Activated CD4-positive, alpha-beta T cell treated with anti-CD3 and anti-CD28 coated beads for 36 hours (primary cell): Measurements from ENCODE around the gene PPP1R12C. TPM values are rescaled to one million over a fixed set of nuclear protein-coding genes. Genes with fewer than 3 reads are reported as not detected.
"Not testable (repeated sequence)": the region's sequence is repeated elsewhere in the genome, so short reads cannot be mapped to it uniquely, and the experiment has no call there.

ENCODE experiments used
- ATAC-seq: fragments of 200-7000 bp; cut with Tn5 transposase; one replicate; pipeline ENCODE4 v1.10.0; 2021; ENCODE audit warnings: mild to moderate bottlenecking, moderate library complexity
- CTCF ChIA-PET: fragments of 350-600 bp; sonication (Branson Sonifier 250); formaldehyde crosslinking; loops from one replicate; lab custom pipeline; 2021; ENCODE audit warnings: antibody characterized with exemption; lab: Charles Lee
- POLR2A ChIA-PET: fragments of 350-600 bp; sonication (Branson Sonifier 250); formaldehyde crosslinking; loops from one replicate; lab custom pipeline; 2021; ENCODE audit warnings: antibody characterized with exemption, inconsistent platforms; lab: Charles Lee
- DNase-seq: peaks from one replicate; pipeline ENCODE4 v3.0.0-alpha.2; 2020
- H3K27ac Mint-ChIP-seq: one replicate; pipeline ENCODE4 v1.8.0; 2021; ENCODE audit warnings: mixed read lengths
- H3K27me3 Mint-ChIP-seq: one replicate; pipeline ENCODE4 v1.8.0; 2021; ENCODE audit warnings: mixed read lengths
- H3K36me3 Mint-ChIP-seq: one replicate; pipeline ENCODE4 v1.8.0; 2021; ENCODE audit warnings: low read depth, mixed read lengths
- H3K4me1 Mint-ChIP-seq: one replicate; pipeline ENCODE4 v1.8.0; 2021; ENCODE audit warnings: mixed read lengths
- H3K4me3 Mint-ChIP-seq: one replicate; pipeline ENCODE4 v1.8.0; 2021; ENCODE audit warnings: mild to moderate bottlenecking, moderate library complexity, mixed read lengths
- H3K9me3 Mint-ChIP-seq: one replicate; pipeline ENCODE4 v1.8.0; 2021; ENCODE audit warnings: low read depth, mixed read lengths
- intact Hi-C, 2 experiments: fragments of 100-400 bp; cut with DNase I in 1 of 2; cut with micrococcal nuclease in 1 of 2; formaldehyde crosslinking; loops; one replicate each; pipeline versions ENCODE4 v1.14.2 to v1.15.1; 2022 to 2024; cut with DNase I, micrococcal nuclease
- total RNA-seq, 2 experiments: library from RNA; stranded (reverse); gene quantifications; one replicate each; pipeline ENCODE4 v1.2.3, GENCODE V29; 2021

Gene PPP1R12C
- total RNA-seq, 2 experiments from 2014 or later = 66.1 to 69.8 TPM

DNA sequence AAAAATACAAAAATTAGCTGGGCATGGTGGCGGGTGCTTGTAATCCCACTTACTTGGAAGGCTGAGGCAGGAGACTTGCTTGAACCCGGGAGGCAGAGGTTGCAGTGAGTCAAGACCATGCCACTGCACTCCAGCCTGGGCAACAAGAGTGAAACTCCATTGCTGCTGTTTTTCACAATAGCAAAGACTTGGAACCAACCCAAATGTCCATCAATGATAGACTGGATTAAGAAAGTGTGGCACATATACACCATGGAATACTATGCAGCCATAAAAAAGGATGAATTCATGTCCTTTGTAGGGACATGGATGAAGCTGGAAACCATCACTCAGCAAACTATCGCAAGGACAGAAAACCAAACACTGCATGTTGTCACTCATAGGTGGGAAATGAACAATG is 10.2 kb downstream of the PPP1R12C start:
- CTCF ChIA-PET, H3K4me3 Mint-ChIP-seq, DNase-seq, H3K4me1 Mint-ChIP-seq, H3K27me3 Mint-ChIP-seq, H3K27ac Mint-ChIP-seq, intact Hi-C loops, POLR2A ChIA-PET, ATAC-seq, H3K9me3 Mint-ChIP-seq: not testable (repeated sequence)
- peaks cover 37% of the 10 kb centered on the region for H3K36me3 Mint-ChIP-seq

DNA sequence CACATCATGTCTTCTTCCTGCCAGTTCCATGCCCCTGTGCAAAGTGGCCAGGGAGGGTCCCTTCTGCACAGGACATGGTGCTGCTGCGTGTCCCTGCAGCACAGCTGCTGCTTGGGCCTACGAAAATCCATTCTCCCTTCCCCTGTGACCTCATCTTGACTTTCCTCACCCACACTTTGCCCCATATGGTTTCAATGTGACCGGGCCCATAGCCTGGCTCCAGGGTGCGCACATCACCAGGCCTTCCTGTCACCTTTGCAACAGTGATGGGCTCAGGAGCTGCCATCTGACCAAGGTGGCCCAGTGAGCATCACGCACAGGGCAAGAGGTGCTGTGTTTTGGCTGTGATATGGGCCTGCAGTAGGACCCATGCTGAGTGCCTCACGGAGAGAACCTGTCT is 10.8 kb downstream of the PPP1R12C start:
- intact Hi-C loops = no loop called here
- CTCF ChIA-PET = no interaction called here
- POLR2A ChIA-PET = no interaction called here
- ATAC-seq (no peak), DNase-seq (no peak)
- Mint-ChIP-seq H3K9me3 (no peaks in the 10 kb centered on the region), H3K4me3 (no peak overlapping the region), H3K4me1 (peaks cover 3% of the 10 kb centered on the region), H3K36me3 (peaks cover 39% of the 10 kb centered on the region), H3K27ac (no peak overlapping the region), H3K27me3 (no peaks in the 10 kb centered on the region)

DNA sequence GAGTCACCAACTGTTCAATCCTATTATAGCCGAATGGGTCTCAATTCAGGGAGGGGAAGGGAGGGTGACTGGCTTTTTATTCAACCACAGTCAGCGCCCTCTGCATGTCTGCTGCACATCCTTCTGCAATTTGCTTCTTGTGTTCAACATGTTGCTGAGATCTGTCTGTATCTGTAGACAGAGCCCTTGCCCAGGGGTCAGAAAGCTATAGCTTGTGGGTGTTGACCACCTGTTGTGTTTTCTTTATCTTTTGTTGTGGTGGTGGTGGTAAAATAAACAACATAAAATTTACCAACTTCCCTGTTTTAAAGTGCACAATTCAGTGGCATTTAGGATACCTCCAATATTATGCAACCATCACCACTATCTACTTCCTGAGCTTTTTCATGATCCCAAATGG is 12.2 kb downstream of the PPP1R12C start:
- CTCF ChIA-PET = interaction anchor here (0.5 kb wide), 1 partner anchor 708 kb away, joined by 3 read pairs; no protein-coding TSS in a partner anchor
- peaks cover 3% of the 10 kb centered on the region for H3K4me1 Mint-ChIP-seq
- no peak overlapping the region for H3K27ac Mint-ChIP-seq
- POLR2A ChIA-PET = no interaction called here
- intact Hi-C loops = no loop called here
- H3K36me3 Mint-ChIP-seq = peaks cover 41% of the 10 kb centered on the region
- H3K4me3 Mint-ChIP-seq = no peak overlapping the region
- no peaks in the 10 kb centered on the region for H3K27me3 Mint-ChIP-seq
- no peak for ATAC-seq
- DNase-seq = no peak
- no peaks in the 10 kb centered on the region for H3K9me3 Mint-ChIP-seq

DNA sequence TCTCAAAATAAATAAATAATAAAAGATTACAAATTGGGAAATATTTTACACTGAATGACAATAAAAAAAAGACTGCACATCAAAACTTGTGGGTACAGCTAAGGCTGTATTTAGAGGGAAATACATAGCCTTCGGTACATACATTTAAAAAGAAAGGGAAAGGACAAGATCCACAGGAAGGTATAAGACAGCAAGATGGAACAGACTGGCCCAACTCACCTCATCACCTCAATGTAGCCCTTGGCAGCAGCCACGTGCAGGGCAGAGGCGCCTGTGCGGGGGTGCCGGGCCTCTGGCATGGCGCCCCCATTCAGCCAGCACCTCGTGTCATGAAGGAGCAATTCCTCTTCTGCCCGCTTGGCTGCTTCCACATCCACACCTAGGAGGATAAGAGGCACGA is 14.2 kb downstream of the PPP1R12C start:
- H3K36me3 Mint-ChIP-seq = peaks cover 33% of the 10 kb centered on the region
- H3K4me3 Mint-ChIP-seq = no peak overlapping the region
- no peaks in the 10 kb centered on the region for H3K9me3 Mint-ChIP-seq
- H3K4me1 Mint-ChIP-seq = no peaks in the 10 kb centered on the region
- no peak for ATAC-seq
- POLR2A ChIA-PET = no interaction called here
- CTCF ChIA-PET = interaction anchor here (1.1 kb wide), 1 partner anchor 398 kb away, joined by 4 read pairs; no protein-coding TSS in a partner anchor
- DNase-seq = no peak
- no peaks in the 10 kb centered on the region for H3K27me3 Mint-ChIP-seq
- intact Hi-C loops = no loop called here
- no peak overlapping the region for H3K27ac Mint-ChIP-seq

DNA sequence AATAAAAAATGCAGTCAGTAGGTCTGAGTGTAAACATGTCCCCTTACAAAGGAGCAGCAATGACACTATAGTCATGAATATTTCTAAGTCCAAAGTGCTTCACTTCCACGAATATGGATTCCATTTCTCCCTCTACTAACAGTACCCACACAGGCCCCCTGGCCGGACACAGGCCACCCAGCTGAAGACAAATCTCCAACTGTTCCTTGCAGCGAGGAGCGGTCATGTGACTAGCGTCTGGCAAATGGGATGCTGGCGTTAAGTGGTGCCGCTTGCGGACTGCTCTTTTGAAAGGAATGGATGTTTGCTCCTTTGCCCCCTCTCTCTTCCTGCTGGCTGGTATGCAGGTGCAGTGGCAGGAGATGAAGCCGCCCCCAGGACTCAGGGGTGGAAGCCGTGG is 16.2 kb downstream of the PPP1R12C start:
- Mint-ChIP-seq H3K27ac (no peak overlapping the region), H3K4me3 (no peak overlapping the region), H3K27me3 (no peaks in the 10 kb centered on the region), H3K36me3 (peaks cover 22% of the 10 kb centered on the region), H3K9me3 (no peaks in the 10 kb centered on the region), H3K4me1 (no peaks in the 10 kb centered on the region)
- intact Hi-C loops = no loop called here
- DNase-seq (no peak), ATAC-seq (no peak)
- ChIA-PET CTCF (interaction anchor here (0.6 kb wide), 1 partner anchor 29 kb away, joined by 3 read pairs; no protein-coding TSS in a partner anchor), POLR2A (no interaction called here)

DNA sequence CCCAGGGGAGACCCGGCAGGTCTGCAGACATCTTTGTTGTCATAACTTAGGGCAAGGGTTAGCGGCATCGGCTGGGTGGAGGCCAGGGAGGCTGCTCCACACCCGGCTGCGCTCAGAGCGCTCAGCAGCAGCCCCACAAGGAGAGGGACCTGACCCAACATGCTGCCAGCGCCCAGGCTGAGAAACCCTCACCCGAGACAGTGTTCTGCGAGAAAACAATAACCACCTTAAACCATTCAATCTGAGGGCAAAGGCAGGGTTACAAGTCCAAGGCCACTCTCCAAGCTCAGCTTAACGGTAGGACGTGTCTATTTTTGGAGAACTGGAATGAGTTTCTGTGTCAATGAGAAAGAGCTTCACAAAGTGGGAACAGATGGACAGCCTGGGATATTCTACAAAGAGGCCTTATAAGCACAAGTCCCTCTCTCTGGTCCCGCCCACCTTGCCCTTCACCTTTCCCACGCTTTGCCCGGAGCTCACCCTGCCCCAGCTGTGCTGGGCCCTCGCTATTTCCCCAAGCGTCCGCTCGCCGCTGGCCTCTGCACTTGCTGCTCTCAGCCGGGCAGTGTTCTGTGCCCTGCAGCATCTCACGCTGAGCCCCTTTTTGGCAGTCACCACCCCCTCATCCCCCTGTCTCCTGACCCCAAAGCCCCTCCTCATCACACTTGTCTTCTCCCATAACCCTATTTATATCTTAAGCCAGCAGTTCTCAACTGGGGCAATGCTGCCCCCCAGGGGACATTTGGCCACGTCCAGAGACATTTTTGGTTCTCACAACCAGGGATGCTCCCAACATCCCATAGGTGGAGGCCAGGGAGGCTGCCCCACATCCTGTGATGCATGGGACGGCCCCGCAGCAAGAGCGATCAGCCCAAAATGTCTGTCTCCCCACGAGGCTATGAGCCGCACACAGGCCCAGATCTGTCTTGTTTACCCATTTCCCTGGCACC is 17.6 kb downstream of the PPP1R12C start:
- ChIA-PET CTCF (interaction anchor here (0.7 kb wide), 1 partner anchor 47 kb away, joined by 4 read pairs; no protein-coding TSS in a partner anchor), POLR2A (no interaction called here)
- intact Hi-C loops = no loop called here
- Mint-ChIP-seq H3K36me3 (peaks cover 24% of the 10 kb centered on the region), H3K27me3 (no peaks in the 10 kb centered on the region), H3K4me3 (no peak overlapping the region), H3K27ac (no peak overlapping the region), H3K4me1 (no peaks in the 10 kb centered on the region), H3K9me3 (no peaks in the 10 kb centered on the region)
- ATAC-seq = no peak
- DNase-seq = no peak

DNA sequence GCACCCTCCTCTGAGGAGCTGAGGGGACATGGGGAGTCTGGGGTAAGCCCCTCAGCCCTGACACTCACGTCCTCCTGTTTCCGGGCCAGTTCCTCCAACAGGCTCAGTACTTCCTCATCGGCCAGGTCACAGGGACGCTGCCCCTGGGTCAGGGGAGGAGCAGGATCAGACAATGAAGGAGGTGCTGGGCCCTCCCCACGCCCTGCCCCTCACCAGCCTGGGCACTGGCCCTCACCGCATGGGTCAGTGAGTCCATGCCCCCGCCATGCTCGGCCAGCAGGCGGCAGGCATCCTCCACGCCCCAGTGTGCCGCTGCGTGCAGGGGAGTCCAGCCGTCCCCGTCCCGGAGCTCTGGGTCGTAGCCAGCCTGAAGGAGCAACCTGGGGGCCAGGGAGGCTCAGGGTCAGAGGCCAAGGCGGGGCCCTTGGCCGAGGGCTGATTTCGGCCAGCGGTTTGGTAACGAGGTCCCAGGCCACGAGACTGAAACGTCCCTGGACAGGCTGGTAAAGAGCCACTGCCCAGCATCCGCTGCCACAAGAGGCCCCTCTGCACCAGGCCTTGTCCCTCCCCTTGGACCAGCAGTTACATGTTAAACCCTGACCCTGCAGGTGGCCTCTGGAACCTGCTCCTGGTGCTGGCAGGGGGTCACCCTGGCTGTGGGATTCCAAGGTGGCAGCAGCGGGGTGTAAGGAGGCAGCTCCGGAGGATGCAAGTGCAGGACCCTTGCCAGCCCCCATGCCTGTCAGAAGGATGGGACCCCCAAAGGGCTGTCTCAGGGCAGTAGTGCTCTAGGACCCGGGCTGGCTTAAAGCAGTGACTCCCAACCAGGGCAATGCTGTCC is 18.5 kb downstream of the PPP1R12C start:
- no peak for ATAC-seq
- DNase-seq = no peak
- ChIA-PET CTCF (no interaction called here), POLR2A (no interaction called here)
- Mint-ChIP-seq H3K36me3 (peaks cover 27% of the 10 kb centered on the region), H3K27me3 (no peaks in the 10 kb centered on the region), H3K9me3 (no peaks in the 10 kb centered on the region), H3K4me3 (no peak overlapping the region), H3K27ac (no peak overlapping the region), H3K4me1 (no peaks in the 10 kb centered on the region)
- intact Hi-C loops = no loop called here

DNA sequence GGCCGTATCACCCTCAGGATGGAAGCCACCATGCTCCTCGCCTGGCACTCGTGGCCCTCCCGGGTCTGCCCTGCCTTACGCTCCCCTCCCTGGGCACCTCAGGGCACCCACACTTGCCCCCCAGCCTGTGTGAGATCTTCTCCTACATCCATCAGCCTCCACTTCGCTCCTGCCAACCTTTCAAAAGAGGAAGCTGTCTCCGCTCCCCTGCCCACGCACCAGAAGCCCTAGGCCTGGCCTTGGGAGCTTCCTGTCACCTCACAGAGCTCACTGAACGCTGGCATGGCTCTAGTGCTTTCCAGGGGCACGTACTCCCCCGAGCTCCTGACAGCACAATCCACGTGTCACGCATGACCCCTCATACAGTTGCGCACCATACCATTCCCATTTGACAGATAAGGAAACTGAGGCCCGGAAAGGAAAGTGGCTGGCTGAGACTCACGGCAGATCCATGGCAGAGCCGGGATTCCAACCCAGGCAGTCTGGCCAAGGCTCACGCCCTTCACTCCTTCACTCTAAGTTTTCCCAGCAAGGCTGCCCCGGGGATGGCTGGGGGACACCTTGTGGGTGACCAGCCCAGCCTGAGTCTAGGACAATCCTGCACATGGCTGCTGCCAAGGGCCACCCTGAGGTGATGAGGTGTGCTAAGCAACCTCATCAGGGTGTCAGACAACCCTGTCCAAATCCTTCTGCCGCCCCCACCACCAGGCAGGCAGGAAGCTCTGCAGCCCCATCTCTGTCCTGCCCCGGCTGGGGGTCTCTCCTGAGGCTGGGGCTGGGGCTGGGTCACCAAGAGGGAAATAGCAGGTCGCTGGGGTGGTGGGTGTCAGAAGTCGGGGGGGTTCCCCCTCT is 19.3 kb downstream of the PPP1R12C start:
- ATAC-seq = no peak
- ChIA-PET CTCF (interaction anchor here (0.7 kb wide), 1 partner anchor 632 kb away, joined by 3 read pairs; no protein-coding TSS in a partner anchor), POLR2A (no interaction called here)
- Mint-ChIP-seq H3K4me1 (no peaks in the 10 kb centered on the region), H3K4me3 (no peak overlapping the region), H3K27ac (no peak overlapping the region), H3K27me3 (no peaks in the 10 kb centered on the region), H3K9me3 (no peaks in the 10 kb centered on the region), H3K36me3 (peaks cover 22% of the 10 kb centered on the region)
- intact Hi-C loops = no loop called here
- no peak for DNase-seq

DNA sequence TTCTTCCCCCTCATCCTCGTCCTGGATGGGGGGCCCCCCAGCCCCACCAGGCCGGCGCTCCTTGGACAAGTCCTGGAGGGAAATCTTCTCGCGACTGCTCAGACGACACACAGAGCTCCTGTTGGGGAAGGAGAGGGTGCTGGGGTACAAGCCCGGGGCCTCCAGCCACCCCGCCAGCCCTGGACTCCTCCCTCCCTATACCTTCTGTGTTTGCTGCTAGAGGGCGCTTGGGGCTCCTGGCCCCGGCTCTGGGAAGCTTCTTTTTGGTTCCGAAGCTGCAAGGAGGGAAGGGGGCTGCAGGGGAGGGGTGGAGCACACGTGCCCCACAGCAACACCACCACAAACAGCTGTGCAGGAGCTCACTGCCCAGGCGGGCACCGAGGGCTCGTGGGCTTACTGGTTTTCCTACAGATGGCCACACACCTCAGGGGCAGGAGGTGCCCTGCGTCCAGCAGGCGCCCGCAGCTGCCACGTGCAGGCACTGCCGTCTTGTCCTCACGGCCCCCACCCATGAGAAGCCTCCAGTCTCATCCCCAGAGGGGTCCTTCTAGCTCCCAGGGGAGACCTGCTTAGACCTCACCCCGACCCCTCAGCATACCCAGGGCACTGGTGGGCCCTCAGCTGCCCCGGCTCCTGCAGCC is 21.3 kb downstream of the PPP1R12C start:
- Mint-ChIP-seq H3K4me3 (no peak overlapping the region), H3K27me3 (no peaks in the 10 kb centered on the region), H3K36me3 (peaks cover 16% of the 10 kb centered on the region), H3K9me3 (no peaks in the 10 kb centered on the region), H3K4me1 (no peaks in the 10 kb centered on the region), H3K27ac (no peak overlapping the region)
- CTCF ChIA-PET = interaction anchor here (0.7 kb wide), 1 partner anchor 340 kb away, joined by 4 read pairs; no protein-coding TSS in a partner anchor
- DNase-seq (no peak), ATAC-seq (no peak)
- intact Hi-C loops = no loop called here
- POLR2A ChIA-PET = no interaction called here

DNA sequence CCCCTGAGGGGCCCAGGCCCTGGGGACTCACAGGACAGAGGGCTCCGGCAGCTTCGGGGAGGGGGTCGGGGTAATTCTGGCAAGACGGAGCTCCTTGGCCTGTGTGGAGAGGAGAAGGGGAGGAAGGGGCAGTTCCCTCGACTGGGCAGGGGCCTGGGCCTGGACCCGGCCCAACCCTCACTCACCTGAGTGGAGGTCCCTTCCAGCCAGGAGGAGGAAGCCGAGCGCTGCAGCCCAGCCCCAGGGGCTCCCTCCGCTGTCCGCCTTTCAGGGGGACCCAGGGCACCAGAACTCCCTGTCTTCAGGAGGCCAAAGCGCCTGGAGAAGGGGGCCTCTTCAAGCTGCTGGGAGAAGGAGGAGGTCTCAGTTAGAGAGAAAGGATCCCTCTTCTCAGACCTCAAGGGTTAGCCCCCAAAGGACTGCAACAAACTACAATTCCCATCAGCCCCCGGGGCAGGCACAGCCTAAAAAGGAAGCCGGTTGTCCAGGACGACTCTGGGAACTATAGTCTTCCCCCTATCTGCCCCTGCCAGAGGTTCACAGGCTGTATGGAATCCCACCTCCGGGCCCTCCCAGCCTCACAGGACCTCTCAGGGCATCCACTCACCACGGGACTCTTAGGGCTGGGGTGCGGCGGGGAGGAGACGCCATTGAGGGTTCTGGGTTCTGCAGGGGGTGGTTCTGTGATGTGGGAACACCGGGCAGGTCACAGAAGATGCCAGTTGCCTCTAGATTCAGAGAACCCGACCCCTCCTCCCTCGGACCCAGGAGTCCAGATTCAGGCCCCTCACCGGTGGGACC is 22.0 kb downstream of the PPP1R12C start:
- Mint-ChIP-seq H3K9me3 (no peaks in the 10 kb centered on the region), H3K36me3 (peaks cover 18% of the 10 kb centered on the region), H3K4me3 (no peak overlapping the region), H3K27me3 (no peaks in the 10 kb centered on the region), H3K27ac (no peak overlapping the region), H3K4me1 (no peaks in the 10 kb centered on the region)
- POLR2A ChIA-PET = no interaction called here
- DNase-seq (no peak), ATAC-seq (no peak)
- intact Hi-C loops = no loop called here
- CTCF ChIA-PET = interaction anchor here (0.6 to 0.7 kb wide), 2 partner anchors 341 to 475 kb away, joined by 3 to 4 read pairs; no protein-coding TSS in a partner anchor
